ENCODE results near the gene PITX3. TPM values are rescaled to one million over a fixed set of nuclear protein-coding genes. Genes with fewer than 3 reads are reported as not detected.

Gene PITX3
- total and polyA plus RNA-seq, 10 of the 15 experiments (the other 5 are each of a cell fraction or from before 2014, with no cell fraction given): not detected

DNA sequence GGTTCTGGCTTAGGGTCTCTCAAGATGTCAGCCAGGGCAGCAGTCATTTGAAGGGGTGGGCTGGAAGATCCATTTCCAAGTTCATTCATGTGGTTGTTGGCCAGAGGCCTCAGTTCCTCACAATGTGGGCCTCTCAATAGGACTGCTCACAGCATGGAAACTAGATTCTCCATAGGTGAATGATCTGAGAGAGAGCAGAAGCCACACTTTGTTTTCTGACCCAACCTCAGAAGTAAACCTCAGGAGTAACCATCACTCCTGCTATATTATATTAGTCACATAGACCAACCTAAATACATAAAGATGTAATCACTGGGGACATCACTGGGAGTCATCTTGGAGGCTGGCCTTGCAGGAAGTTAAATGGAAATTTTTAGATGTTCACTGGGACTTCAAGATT, 46.2 kb upstream of the PITX3 start:
- peak; percentile 56 for ATAC-seq
- H4K20me1 ChIP-seq (ENCODE audit: control insufficient read depth, insufficient read depth): no peaks in the 10 kb centered on the region
- CTCF ChIA-PET: interaction anchor here (0.6 to 1.4 kb wide), 4 partner anchors 9 to 78 kb away, joined by 3 to 4 read pairs (median 3); no protein-coding TSS in a partner anchor
- TF ChIP-seq RUNX3 (IDR thresholded peaks at IDR 0.05; ENCODE audit: low read length): peak; percentile 57; the same call in 1 of the 2 replicates
- no peak for TF ChIP-seq WRNIP1 (IDR thresholded peaks at IDR 0.05; ENCODE audit: borderline replicate concordance, low read depth, low read length)
- no peak for TF ChIP-seq KAT2A (conservative IDR thresholded peaks at IDR 0.05; ENCODE audit: control insufficient read depth, low read depth, low read length)
- no peak for TF ChIP-seq GABPA (IDR thresholded peaks at IDR 0.05; ENCODE audit: low read depth)
- TF ChIP-seq JUND (IDR thresholded peaks at IDR 0.05; ENCODE audit: low read depth, low read length): no peak
- TF ChIP-seq SPI1 (IDR thresholded peaks at IDR 0.05; ENCODE audit: borderline replicate concordance, insufficient read depth, low read depth, low read length): peak; percentile 52; the same call in 1 of the 2 replicates
- TF ChIP-seq, protein P1, sequence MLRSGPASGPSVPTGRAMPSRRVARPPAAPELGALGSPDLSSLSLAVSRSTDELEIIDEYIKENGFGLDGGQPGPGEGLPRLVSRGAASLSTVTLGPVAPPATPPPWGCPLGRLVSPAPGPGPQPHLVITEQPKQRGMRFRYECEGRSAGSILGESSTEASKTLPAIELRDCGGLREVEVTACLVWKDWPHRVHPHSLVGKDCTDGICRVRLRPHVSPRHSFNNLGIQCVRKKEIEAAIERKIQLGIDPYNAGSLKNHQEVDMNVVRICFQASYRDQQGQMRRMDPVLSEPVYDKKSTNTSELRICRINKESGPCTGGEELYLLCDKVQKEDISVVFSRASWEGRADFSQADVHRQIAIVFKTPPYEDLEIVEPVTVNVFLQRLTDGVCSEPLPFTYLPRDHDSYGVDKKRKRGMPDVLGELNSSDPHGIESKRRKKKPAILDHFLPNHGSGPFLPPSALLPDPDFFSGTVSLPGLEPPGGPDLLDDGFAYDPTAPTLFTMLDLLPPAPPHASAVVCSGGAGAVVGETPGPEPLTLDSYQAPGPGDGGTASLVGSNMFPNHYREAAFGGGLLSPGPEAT (IDR thresholded peaks at IDR 0.05; ENCODE audit: low read depth): no peak
- TF ChIP-seq, protein P2, sequence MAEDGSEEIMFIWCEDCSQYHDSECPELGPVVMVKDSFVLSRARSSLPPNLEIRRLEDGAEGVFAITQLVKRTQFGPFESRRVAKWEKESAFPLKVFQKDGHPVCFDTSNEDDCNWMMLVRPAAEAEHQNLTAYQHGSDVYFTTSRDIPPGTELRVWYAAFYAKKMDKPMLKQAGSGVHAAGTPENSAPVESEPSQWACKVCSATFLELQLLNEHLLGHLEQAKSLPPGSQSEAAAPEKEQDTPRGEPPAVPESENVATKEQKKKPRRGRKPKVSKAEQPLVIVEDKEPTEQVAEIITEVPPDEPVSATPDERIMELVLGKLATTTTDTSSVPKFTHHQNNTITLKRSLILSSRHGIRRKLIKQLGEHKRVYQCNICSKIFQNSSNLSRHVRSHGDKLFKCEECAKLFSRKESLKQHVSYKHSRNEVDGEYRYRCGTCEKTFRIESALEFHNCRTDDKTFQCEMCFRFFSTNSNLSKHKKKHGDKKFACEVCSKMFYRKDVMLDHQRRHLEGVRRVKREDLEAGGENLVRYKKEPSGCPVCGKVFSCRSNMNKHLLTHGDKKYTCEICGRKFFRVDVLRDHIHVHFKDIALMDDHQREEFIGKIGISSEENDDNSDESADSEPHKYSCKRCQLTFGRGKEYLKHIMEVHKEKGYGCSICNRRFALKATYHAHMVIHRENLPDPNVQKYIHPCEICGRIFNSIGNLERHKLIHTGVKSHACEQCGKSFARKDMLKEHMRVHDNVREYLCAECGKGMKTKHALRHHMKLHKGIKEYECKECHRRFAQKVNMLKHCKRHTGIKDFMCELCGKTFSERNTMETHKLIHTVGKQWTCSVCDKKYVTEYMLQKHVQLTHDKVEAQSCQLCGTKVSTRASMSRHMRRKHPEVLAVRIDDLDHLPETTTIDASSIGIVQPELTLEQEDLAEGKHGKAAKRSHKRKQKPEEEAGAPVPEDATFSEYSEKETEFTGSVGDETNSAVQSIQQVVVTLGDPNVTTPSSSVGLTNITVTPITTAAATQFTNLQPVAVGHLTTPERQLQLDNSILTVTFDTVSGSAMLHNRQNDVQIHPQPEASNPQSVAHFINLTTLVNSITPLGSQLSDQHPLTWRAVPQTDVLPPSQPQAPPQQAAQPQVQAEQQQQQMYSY (CRISPR knock-in tag; IDR thresholded peaks at IDR 0.05): no peak
- no peak for TF ChIP-seq BMI1 (IDR thresholded peaks at IDR 0.05; ENCODE audit: borderline replicate concordance)
- TF ChIP-seq, protein P3, sequence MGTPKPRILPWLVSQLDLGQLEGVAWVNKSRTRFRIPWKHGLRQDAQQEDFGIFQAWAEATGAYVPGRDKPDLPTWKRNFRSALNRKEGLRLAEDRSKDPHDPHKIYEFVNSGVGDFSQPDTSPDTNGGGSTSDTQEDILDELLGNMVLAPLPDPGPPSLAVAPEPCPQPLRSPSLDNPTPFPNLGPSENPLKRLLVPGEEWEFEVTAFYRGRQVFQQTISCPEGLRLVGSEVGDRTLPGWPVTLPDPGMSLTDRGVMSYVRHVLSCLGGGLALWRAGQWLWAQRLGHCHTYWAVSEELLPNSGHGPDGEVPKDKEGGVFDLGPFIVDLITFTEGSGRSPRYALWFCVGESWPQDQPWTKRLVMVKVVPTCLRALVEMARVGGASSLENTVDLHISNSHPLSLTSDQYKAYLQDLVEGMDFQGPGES (IDR thresholded peaks at IDR 0.05): no peak
- TF ChIP-seq CTCF (IDR thresholded peaks at IDR 0.05 in 2 of 3, conservative IDR thresholded peaks at IDR 0.05 in 1 of 3; ENCODE audit: control insufficient read depth in 2 of 3, extremely low read depth in 1 of 3, insufficient read depth in 1 of 3, low read depth in 3 of 3, low read length in 3 of 3): no peak
- TF ChIP-seq E2F4 (IDR thresholded peaks at IDR 0.05; ENCODE audit: low read depth, low read length): no peak
- TF ChIP-seq TCF7 (IDR thresholded peaks at IDR 0.05; ENCODE audit: borderline replicate concordance): 0 out of 2 replicates have a peak, but pooled peaks have one; percentile 26
- TF ChIP-seq CEBPB (IDR thresholded peaks at IDR 0.05; ENCODE audit: borderline replicate concordance in 1 of 2, low read depth in 2 of 2, low read length in 2 of 2): no peak

More for the DNA sequence above, 46.2 kb upstream of the PITX3 start:
- ChIA-PET RAD21 (ENCODE audit: unreplicated experiment) (interaction anchor here (0.9 kb wide), 1 partner anchor 62 kb away, joined by 4 read pairs; no protein-coding TSS in a partner anchor), SMC1A (ENCODE audit: uncharacterized antibody, unreplicated experiment) (interaction anchor here (1.3 to 2.0 kb wide), 3 partner anchors 10 to 40 kb away, joined by 3 to 6 read pairs (median 6); no protein-coding TSS in a partner anchor), POLR2A (interaction anchor here (0.6 kb wide), 1 partner anchor 18 kb away, joined by 6 read pairs; no protein-coding TSS in a partner anchor)
- H3K27me3 ChIP-seq (replicated peaks in 1 of 2; ENCODE audit: control insufficient read depth in 2 of 2, insufficient read depth in 2 of 2, low read length in 1 of 2): no peaks in the 10 kb centered on the region
- FAIRE-seq: no peak
- no peak overlapping the region for H3K4me2 ChIP-seq (ENCODE audit: control insufficient read depth, insufficient read depth)
- in situ Hi-C loops (cut with MboI) (no loop called here), intact Hi-C loops (cut with micrococcal nuclease; ENCODE audit: unreplicated experiment) (no loop called here)
- H3K9ac ChIP-seq (ENCODE audit: control insufficient read depth, insufficient read depth, low read length): no peak overlapping the region
- H3K4me3 ChIP-seq: no peak overlapping the region
- H3K27ac ChIP-seq (ENCODE audit: control insufficient read depth, insufficient read depth): no peak overlapping the region
- H3K4me1 ChIP-seq (ENCODE audit: control insufficient read depth, insufficient read depth, low read length): no peaks in the 10 kb centered on the region; the same call in 1 of the 2 replicates
- H3K9me3 ChIP-seq (replicated peaks; ENCODE audit: control insufficient read depth, insufficient read depth, low read length): no peaks in the 10 kb centered on the region
- no TSS peak for BruUV-seq (replicated peaks)
- no peak overlapping the region for H2AFZ ChIP-seq (ENCODE audit: control insufficient read depth, low read depth, low read length)
- peaks cover 28% of the 10 kb centered on the region for H3K79me2 ChIP-seq (ENCODE audit: control insufficient read depth, insufficient read depth, low read length)
- DNase-seq (ENCODE audit: low read depth, low spot score): no peak
- no peaks in the 10 kb centered on the region; a peak in 1 of 4 replicates for H3K36me3 ChIP-seq (ENCODE audit: control insufficient read depth in 2 of 2, insufficient read depth in 2 of 2, low read length in 1 of 2)

Measured in GM12878 (cell line).